ENCODE measurements around the gene PPP1R16B. TPM values are rescaled to one million over a fixed set of nuclear protein-coding genes. Genes with fewer than 3 reads are reported as not detected.

PPP1R16B gene
- total and polyA plus RNA-seq, 4 donors = 2.6 to 15.0 (median 7.1) TPM

DNA sequence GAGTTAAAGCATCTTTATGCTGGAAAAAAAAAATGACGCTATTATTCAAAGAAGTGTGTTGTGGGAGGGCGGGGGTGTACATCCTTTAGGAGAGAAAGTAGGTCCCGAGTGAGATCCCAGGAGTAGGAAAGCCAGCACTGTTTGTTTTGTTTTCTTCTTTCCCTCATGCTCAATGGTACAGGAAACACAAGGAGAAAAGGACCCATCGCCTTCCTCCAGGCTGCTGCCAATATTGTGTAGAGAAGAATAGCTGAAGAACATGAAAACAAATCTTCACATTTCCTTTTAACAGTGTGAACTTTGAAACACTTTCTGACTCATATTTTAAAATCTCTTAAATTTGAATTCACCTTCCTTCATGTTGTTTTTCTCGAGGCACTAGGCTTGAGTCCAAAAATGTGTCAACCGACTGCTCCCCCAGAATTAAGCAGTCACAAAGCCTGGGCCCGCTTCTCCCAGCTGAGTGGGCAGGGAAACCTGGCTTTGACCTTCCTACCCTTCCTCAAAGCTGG lies 22.3 kb downstream of the PPP1R16B start:
- no peak for ATAC-seq (ENCODE audit: insufficient read depth, low FRiP score)
- Histone ChIP-seq H3K4me3 (no peak overlapping the region), H3K4me1 (ENCODE audit: control insufficient read depth in 5 of 5, insufficient read depth in 5 of 5, low read length in 5 of 5) (peaks cover 0 to 22% (median 0%) of the 10 kb centered on the region in 5 donors), H3K36me3 (ENCODE audit: control insufficient read depth in 4 of 4, insufficient read depth in 4 of 4, low read length in 4 of 4) (no peaks in the 10 kb centered on the region), H3K9ac (ENCODE audit: insufficient read depth in 1 of 2, low read length in 2 of 2) (no peak overlapping the region), H3K27me3 (ENCODE audit: control insufficient read depth in 3 of 3, insufficient read depth in 3 of 3, low read length in 2 of 3) (no peaks in the 10 kb centered on the region), H3K27ac (ENCODE audit: low read depth in 1 of 2, low read length in 1 of 2) (peak overlapping the region in 1 of 2 donors; percentile 69), H3K9me3 (ENCODE audit: control insufficient read depth in 4 of 4, insufficient read depth in 3 of 4, low read length in 3 of 4) (no peaks in the 10 kb centered on the region)
- DNase-seq = peak in 1 of 3 donors; percentile 13
- WGBS, 2 donors = 55 to 59% methylated on average over 7 of the region's 7 CpGs
- TF ChIP-seq, protein P1, sequence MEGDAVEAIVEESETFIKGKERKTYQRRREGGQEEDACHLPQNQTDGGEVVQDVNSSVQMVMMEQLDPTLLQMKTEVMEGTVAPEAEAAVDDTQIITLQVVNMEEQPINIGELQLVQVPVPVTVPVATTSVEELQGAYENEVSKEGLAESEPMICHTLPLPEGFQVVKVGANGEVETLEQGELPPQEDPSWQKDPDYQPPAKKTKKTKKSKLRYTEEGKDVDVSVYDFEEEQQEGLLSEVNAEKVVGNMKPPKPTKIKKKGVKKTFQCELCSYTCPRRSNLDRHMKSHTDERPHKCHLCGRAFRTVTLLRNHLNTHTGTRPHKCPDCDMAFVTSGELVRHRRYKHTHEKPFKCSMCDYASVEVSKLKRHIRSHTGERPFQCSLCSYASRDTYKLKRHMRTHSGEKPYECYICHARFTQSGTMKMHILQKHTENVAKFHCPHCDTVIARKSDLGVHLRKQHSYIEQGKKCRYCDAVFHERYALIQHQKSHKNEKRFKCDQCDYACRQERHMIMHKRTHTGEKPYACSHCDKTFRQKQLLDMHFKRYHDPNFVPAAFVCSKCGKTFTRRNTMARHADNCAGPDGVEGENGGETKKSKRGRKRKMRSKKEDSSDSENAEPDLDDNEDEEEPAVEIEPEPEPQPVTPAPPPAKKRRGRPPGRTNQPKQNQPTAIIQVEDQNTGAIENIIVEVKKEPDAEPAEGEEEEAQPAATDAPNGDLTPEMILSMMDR (IDR thresholded peaks at IDR 0.05; ENCODE audit: control extremely low read depth, extremely low read depth) = no peak

GRCh38 chr20:38828514-38829295 lies 23.2 kb downstream of the PPP1R16B start:
- peaks cover 0 to 24% (median 0%) of the 10 kb centered on the region in 5 donors for H3K4me1 ChIP-seq (ENCODE audit: control insufficient read depth in 5 of 5, insufficient read depth in 5 of 5, low read length in 5 of 5)
- peaks cover 0 to 3% (median 3%) of the 10 kb centered on the region in 3 donors for H3K27me3 ChIP-seq (ENCODE audit: control insufficient read depth in 3 of 3, insufficient read depth in 3 of 3, low read length in 2 of 3)
- H3K9me3 ChIP-seq (ENCODE audit: control insufficient read depth in 4 of 4, insufficient read depth in 3 of 4, low read length in 3 of 4) = no peaks in the 10 kb centered on the region
- TF ChIP-seq, protein P1 (IDR thresholded peaks at IDR 0.05; ENCODE audit: control extremely low read depth, extremely low read depth) = no peak
- WGBS, 2 donors = 90 to 92% methylated on average over 6 of the region's 6 CpGs
- H3K4me3 ChIP-seq = no peak overlapping the region
- H3K27ac ChIP-seq (ENCODE audit: low read depth in 1 of 2, low read length in 1 of 2) = peak overlapping the region; percentile 67 to 69
- no peak overlapping the region for H3K9ac ChIP-seq (ENCODE audit: insufficient read depth in 1 of 2, low read length in 2 of 2)
- DNase-seq (no peak), ATAC-seq (ENCODE audit: insufficient read depth, low FRiP score) (no peak)
- no peaks in the 10 kb centered on the region for H3K36me3 ChIP-seq (ENCODE audit: control insufficient read depth in 4 of 4, insufficient read depth in 4 of 4, low read length in 4 of 4)

DNA sequence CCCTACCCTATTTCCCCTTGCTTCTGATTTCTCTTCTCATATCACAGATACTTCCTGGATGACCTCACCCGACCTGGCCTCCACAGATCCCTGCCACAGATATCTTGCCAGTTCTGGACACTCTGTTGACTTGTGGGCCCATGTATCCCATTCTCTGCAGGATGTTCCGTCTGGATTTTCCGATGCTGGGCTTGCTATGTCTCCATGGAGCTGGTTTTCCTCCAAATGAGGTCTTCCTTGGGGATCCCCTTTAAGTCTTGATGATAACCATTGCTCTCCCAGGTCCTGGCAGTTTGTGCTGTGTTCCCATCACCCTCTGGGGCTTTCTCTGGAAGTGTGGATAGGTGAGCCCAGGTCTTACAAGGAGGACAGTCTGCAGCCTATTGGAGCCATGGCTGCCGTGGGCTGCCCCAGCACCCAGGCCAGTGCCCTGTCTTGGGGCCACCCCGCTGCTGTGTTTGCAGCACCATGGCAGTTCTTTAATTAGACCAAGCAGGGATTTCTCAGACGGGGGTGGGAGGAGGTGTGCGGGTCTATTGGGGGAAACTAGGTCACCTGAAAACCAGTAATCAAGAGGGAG lies 23.9 kb downstream of the PPP1R16B start:
- no peaks in the 10 kb centered on the region for H3K36me3 ChIP-seq (ENCODE audit: control insufficient read depth in 4 of 4, insufficient read depth in 4 of 4, low read length in 4 of 4)
- H3K9me3 ChIP-seq (ENCODE audit: control insufficient read depth in 4 of 4, insufficient read depth in 3 of 4, low read length in 3 of 4) = no peaks in the 10 kb centered on the region
- H3K4me1 ChIP-seq (ENCODE audit: control insufficient read depth in 5 of 5, insufficient read depth in 5 of 5, low read length in 5 of 5) = peaks cover 0 to 24% (median 0%) of the 10 kb centered on the region in 5 donors
- H3K9ac ChIP-seq (ENCODE audit: insufficient read depth in 1 of 2, low read length in 2 of 2) = no peak overlapping the region
- TF ChIP-seq, protein P1 (IDR thresholded peaks at IDR 0.05; ENCODE audit: control extremely low read depth, extremely low read depth) = no peak
- 79 to 87% methylated on average over 7 of the region's 7 CpGs for WGBS, 2 donors
- H3K4me3 ChIP-seq = no peak overlapping the region
- ATAC-seq (ENCODE audit: insufficient read depth, low FRiP score) (no peak), DNase-seq (no peak)
- H3K27ac ChIP-seq (ENCODE audit: low read depth in 1 of 2, low read length in 1 of 2) = peak overlapping the region in 1 of 2 donors; percentile 7
- peaks cover 0 to 3% (median 3%) of the 10 kb centered on the region in 3 donors for H3K27me3 ChIP-seq (ENCODE audit: control insufficient read depth in 3 of 3, insufficient read depth in 3 of 3, low read length in 2 of 3)

All from lung (tissue), 12 donors.